Measurements from ENCODE around the gene PANX1.

DNA sequence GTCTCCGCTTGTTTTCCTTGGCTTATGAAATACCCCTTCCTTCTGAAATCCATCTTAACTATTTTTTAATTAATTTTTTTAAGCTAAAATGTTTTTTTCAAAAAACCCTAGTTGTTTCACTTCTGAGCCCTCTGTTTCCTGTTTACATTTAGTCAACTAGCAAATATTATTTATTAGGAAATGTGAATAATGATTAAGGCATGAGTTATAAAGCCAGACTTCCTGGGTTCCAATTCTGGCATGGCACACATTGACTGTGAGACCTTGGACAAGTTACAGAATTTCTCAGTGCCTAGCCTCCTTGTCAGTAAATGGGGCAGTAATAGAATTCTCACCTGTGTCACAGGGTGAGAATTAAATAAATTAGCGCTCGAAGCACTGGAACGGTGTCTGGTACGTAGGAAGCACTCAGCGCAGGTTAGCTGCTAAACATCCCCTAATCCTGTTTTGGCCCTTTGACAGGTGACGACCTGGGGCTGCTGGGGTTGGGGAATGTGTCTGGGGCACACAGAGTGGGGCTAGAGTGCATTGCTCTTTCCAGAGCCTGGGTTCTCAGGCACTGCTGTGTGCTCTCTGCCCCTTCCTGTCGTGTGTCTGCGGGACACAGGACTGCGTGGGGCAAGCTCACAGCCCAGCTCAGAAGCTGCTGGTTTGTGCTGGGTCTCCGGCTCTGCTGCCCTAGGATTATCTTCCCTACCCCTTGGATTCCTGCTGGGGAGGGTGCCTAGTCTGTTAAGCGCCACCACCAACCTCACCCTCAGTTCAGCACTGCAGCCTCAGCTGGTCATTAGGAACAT lies 13.1 kb downstream of the PANX1 start:
- TF ChIP-seq, protein P1, sequence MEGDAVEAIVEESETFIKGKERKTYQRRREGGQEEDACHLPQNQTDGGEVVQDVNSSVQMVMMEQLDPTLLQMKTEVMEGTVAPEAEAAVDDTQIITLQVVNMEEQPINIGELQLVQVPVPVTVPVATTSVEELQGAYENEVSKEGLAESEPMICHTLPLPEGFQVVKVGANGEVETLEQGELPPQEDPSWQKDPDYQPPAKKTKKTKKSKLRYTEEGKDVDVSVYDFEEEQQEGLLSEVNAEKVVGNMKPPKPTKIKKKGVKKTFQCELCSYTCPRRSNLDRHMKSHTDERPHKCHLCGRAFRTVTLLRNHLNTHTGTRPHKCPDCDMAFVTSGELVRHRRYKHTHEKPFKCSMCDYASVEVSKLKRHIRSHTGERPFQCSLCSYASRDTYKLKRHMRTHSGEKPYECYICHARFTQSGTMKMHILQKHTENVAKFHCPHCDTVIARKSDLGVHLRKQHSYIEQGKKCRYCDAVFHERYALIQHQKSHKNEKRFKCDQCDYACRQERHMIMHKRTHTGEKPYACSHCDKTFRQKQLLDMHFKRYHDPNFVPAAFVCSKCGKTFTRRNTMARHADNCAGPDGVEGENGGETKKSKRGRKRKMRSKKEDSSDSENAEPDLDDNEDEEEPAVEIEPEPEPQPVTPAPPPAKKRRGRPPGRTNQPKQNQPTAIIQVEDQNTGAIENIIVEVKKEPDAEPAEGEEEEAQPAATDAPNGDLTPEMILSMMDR (IDR thresholded peaks at IDR 0.05; ENCODE audit: low read depth, low read length, poor library complexity, severe bottlenecking) = no peak
- no peak for TF ChIP-seq EZH2phosphoT487 (IDR thresholded peaks at IDR 0.05; ENCODE audit: borderline replicate concordance, low read length)

All from DOHH2 (cell line).